Measurements from ENCODE around the gene ABCB9. TPM values are rescaled to one million over a fixed set of nuclear protein-coding genes. Genes with fewer than 3 reads are reported as not detected.
A peak's percentile ranks its signal among the peaks of the same experiment; 100 is the strongest.

ABCB9 gene
- total and polyA plus RNA-seq, 2 experiments from 2014 or later = 1.2 to 7.0 TPM

- no peaks in the 10 kb centered on the region for H4K20me1 ChIP-seq (replicated peaks; ENCODE audit: insufficient read depth)
- no peak for ATAC-seq
- no peaks in the 10 kb centered on the region for H3K9me3 Mint-ChIP-seq
- DNase-seq (ENCODE audit: low spot score) = no peak
- H3K4me2 ChIP-seq = no peak overlapping the region
- peak overlapping the region; percentile 31; the same call in 1 of the 2 replicates for H3K27ac Mint-ChIP-seq
- peaks cover 11% of the 10 kb centered on the region; the same call in 1 of the 2 replicates for H3K4me1 ChIP-seq (ENCODE audit: insufficient read depth)
- H3F3A ChIP-seq (replicated peaks; ENCODE audit: low read depth) = no peaks in the 10 kb centered on the region
- TF ChIP-seq REST (IDR thresholded peaks at IDR 0.05; ENCODE audit: unreplicated experiment) = no peak
- TF ChIP-seq EZH2phosphoT487 (IDR thresholded peaks at IDR 0.05; ENCODE audit: unreplicated experiment) = no peak
- TF ChIP-seq CREB1 (CRISPR knock-in tag; IDR thresholded peaks at IDR 0.05; ENCODE audit: low read depth) = no peak
- TF ChIP-seq STAT1 (IDR thresholded peaks at IDR 0.05; ENCODE audit: unreplicated experiment) = no peak
- no peak for TF ChIP-seq ZNF462 (CRISPR knock-in tag; IDR thresholded peaks at IDR 0.05)
- no peak for TF ChIP-seq ETS1 (IDR thresholded peaks at IDR 0.05)
- no peaks in the 10 kb centered on the region for H3K27me3 ChIP-seq (ENCODE audit: insufficient read depth)
- no peak overlapping the region for H3K4me3 Mint-ChIP-seq
- no peak overlapping the region for H2AFZ ChIP-seq
- peaks cover 19% of the 10 kb centered on the region for H3K4me1 Mint-ChIP-seq
- H3K27me3 Mint-ChIP-seq (ENCODE audit: insufficient read depth, low read depth, poor library complexity) = peaks cover 14% of the 10 kb centered on the region
- peak overlapping the region; percentile 50; the same call in 1 of the 2 replicates for H3K27ac ChIP-seq (ENCODE audit: low read depth)
- H3K79me2 ChIP-seq (replicated peaks; ENCODE audit: insufficient read depth) = peaks cover 10% of the 10 kb centered on the region; the same call in 1 of the 2 replicates
- H3K36me3 Mint-ChIP-seq (ENCODE audit: low read depth) = no peaks in the 10 kb centered on the region; the same call in 2 of the 3 replicates
- no peaks in the 10 kb centered on the region; the same call in 1 of the 2 replicates for H3K36me3 ChIP-seq (ENCODE audit: insufficient read depth)
- H3K4me3 ChIP-seq = no peak overlapping the region
- no peaks in the 10 kb centered on the region for H3K9me2 ChIP-seq (ENCODE audit: insufficient read depth)
Measured at GRCh38 chr12:122984612-122985337, 18.5 kb upstream of the ABCB9 start.
